Amygdala (tissue), 56 donors: ENCODE results near the gene TBATA.

ENCODE experiments used
- DNase-seq, 56 donors: peaks; one replicate each; lab custom pipeline; 2025; lab: John Stamatoyannopoulos, UW

TBATA gene

DNA sequence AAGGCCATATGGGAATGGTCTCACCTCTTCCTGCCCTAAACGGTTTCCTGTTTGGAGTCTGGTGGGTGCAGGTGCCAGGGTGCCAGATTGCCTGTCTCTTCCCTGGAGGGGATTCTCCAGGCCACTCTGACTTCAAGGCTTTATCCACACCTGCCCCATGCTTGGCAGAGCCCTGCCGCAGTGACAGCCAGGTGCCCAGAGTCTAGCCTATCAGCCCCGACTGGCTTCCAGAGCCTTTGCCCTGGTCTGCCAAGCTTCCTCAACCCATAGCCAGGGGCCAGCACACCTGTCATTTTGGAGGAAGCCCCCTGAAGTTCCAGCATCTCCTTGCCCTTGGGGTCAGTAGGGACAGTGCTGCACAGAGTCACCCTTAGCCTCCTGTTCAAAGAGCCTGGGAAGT lies 21.6 kb downstream of the TBATA start:
- no peak for DNase-seq

GRCh38 chr10:70762441-70763175 lies 22.6 kb downstream of the TBATA start:
- no peak for DNase-seq

DNA sequence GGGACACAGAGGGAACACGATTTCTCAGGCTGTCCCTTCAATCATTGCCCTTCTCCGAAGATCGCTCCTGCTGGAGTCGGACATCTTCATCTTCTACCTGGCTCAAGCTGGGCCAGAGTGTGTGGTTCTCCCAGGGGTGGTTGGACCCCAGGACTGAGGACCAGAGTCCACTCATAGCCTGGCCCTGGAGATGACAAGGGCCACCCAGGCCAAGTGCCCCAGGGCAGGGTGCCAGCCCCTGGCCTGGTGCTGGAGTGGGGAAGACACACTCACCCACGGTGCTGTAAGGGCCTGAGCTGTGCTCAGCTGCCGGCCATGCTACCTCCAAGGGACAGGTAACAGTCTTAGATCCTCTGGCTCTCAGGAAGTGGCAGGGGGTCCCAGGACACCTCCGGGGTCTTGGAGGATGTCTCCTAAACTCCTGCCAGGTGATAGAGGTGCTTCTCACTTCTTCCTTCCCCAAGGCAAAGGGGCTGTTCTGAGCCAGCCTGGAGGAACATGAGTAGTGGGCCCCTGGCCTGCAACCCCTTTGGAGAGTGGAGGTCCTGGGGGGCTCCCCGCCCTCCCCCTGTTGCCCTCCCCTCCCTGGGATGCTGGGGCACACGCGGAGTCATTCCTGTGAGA lies 23.3 kb downstream of the TBATA start:
- DNase-seq: no peak

GRCh38 chr10:70761031-70761601 lies 24.1 kb downstream of the TBATA start:
- DNase-seq: peak in 2 of 56 donors; percentile 3 to 22

GRCh38 chr10:70760271-70760787 lies 24.8 kb downstream of the TBATA start:
- no peak for DNase-seq

DNA sequence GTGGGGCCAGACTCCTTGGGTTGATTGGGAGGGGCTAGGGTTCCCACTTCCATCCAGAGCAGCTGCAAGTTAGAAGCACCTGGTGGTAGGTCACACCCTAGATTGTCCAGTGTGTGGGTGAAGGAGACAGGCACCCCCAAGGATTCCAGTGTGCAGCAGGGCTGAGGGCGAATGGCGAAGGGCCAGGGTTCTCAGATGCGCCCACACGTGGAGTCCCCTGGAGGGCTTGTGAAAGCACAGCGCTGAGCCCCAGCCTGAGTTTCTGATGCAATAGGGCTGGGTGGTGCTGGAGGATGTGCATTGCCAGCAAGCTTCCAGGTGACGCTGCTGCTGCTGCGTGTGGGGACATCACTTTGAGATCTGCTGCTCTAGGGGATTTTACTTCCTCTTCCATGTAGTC lies 25.4 kb downstream of the TBATA start:
- DNase-seq: no peak

DNA sequence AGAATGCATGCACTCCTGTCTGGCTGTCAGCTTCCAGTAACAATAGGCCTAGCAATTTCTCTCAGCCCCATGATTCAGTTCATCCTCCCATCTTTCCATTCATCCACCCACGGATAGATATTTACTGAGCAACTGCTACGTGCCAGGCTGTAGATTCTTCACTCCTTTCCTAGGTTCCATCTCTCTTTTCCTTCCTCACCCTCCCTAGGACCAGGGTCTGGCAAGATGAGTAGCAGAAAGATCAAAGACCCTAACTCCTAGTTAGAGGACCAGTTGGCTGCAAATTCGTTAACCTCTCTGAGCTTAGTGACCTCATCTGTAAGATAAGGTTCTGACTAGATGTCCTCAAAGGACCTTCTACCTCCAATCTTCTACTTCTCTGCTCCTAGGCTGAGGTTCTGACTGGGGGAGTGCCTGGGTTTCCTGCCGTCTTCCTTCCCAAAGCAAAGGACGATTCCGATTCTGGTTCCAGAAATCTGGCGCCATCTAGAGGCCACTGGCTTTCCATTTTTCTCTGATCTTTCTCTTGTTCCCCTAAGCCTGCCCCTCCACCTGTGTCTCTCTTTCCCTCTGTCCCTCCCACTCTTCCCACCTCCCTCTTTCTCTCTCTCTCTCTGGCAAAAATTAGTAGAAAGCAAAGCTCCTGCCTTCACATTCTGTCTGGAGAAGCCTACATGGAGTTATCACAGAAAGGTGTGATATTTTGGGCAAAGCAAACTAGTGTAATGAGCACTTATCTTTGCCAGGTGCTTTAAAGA lies 26.2 kb downstream of the TBATA start:
- DNase-seq: peak in 50 of 56 donors; percentile 6 to 88 (median 46)

- DNase-seq: no peak
Measured at GRCh38 chr10:70757856-70758255, 27.3 kb downstream of the TBATA start.

- DNase-seq: no peak
Measured at GRCh38 chr10:70756700-70757360, 28.3 kb downstream of the TBATA start.

DNA sequence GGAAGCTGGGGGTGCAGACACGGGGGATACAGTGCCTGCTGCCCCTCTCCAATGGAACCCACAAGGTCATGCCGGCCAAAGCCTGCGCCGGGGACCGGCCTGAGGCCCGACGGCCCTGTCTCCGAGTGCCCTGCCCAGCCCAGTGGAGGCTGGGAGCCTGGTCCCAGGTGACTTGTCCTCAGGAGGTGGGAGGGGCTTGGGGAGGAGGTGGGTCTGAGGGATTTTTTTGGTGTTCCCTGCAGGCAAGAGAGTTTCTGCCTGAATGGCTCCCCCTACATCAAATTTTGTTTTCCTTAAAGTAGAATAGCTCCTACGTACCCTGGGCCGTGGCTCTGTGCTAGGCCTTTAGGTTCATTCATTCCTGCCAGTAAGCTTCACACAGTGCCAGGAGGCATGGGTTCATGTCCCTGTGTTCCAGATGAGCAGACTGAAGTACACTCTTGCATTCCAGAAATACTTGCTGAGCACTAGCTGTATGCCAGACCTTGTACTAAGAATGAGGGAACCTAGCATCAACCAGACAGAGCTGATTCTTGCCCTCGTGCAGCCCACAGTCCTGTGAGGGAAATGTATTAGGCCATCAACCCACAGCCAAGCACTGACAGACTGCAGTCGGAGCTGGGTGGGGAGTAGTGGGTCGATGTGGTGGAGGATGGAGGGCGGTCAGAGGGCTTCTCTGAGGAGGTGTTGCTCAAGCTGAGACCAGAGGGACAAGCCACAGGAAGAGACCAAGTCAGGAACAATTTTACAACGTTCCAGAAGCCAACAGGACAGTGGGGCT lies 31.1 kb downstream of the TBATA start:
- no peak for DNase-seq

DNA sequence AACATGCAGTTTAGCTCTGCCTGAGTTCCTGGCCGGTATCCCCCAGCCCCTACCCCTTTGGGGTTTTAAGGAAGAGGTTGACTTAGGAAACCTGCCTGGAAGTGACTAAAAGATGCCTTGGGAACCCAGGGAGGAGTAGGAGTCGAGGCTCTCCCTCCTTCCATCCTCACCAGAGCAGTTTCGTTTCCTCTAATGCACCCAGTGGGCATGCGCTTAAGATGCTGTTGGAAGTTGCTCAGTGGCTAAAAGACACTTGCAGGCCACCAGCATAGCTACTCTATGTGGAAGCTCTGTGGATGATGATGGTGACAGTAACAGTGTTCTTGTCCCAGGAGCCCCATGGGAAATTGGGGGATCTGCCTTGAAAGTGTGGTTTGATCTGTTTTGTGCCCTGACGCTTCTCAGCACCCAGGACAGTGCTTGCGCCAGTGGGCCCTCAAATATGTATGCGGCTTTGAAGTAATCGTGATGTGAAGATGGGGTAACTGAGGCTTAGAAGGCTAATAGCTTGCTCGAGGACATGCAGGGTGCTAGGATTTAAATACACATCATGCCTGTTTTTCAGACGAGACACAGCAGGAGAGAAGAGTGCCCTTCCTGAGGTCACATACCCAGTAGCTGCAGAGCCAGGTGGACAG lies 32.0 kb downstream of the TBATA start:
- peak in 3 of 56 donors; percentile 3 to 24 (median 18) for DNase-seq

DNA sequence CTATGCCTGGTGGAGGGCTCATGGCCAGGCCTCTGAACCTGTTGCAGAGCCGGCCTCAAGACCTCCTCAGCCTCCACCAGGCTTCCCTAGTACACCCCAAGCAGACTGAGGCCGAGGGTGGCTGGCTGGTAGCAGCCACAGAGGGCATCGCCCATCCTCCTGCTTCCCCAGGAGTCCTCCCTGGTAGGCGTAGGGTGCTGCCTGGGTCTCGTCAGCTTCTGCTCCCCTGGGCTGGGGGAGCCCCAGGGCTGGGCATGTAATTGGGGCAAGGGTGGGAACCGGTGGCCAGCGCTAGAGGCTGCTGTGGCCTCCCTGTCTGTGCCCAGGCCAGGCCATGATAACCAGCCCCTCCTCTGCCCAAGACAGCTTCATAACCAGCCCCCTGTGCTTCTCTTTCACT lies 32.6 kb downstream of the TBATA start:
- no peak for DNase-seq

DNA sequence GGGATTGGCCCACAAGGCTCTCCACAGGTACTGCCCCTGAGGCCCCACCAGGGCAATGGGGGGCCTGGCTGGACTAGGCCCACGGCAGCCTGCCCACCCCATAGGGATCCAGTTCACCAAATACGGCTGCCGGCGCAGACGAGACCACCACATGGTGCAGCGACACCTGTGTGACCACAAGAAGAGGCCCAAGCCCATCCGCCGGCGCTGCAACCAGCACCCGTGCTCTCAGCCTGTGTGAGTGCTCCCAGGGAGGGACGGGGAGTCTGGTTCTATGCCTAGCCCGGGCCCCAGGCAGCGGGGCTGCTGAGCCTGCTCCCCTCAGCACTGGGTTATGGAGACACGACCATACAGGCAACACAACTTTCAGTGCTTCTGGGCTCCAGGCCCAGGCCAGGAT lies 33.2 kb downstream of the TBATA start:
- DNase-seq: no peak

DNA sequence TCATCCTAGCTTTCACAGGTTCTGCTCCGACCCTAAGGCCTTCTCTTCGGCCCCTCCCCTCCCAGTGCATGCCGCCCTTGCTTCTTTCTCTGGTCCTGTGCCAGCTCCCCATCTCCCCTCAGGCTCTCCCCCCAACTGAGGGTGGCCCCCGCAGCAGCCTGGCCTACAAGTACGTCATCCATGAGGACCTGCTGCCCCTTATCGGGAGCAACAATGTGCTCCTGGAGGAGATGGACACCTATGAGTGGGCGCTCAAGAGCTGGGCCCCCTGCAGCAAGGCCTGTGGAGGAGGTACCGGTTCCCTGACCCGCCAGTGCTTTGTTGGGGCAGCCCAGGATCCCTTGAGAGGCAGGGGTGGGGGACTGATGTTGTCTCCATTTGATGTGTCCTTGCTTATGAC lies 33.8 kb downstream of the TBATA start:
- no peak for DNase-seq

- no peak for DNase-seq
Measured at GRCh38 chr10:70750156-70750703, 34.9 kb downstream of the TBATA start.

GRCh38 chr10:70749756-70750155 lies 35.4 kb downstream of the TBATA start:
- no peak for DNase-seq

DNA sequence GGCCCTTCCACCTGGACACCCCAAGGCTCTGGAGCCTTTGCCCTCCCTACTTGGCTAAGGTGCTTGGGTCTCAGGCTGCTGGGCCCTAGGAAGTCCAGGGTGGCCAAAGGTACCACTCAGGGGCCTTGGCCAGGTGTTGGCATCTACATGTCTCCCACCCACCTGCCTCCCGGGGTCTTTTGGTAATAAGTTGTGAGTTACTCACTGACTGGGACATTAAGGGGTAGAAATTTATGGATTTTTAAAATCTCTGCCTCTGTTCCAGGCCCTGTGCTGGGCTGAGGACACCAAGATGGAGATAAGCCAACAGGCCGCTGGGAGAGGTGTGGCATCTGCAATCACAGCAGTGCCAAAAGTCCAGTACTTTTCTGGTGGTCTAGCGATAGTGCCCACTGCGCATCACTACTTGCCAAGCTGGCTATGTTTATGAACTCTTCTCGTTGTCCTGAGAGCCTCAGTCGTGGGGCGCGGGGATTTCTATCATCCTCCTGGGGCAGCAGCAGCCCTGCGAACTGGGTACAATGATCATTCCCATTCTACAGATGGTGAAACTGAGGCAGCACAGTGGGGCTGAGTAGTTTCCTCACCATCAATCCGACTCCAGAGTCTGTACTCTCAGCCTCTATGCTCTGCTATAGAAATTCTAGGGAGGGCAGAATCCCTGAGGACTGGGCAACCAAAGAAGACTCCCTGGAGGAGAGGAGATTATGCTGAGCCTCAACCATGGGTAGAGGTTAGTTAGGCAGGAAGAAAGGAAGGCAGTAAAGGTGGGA lies 36.2 kb downstream of the TBATA start:
- DNase-seq: no peak

DNA sequence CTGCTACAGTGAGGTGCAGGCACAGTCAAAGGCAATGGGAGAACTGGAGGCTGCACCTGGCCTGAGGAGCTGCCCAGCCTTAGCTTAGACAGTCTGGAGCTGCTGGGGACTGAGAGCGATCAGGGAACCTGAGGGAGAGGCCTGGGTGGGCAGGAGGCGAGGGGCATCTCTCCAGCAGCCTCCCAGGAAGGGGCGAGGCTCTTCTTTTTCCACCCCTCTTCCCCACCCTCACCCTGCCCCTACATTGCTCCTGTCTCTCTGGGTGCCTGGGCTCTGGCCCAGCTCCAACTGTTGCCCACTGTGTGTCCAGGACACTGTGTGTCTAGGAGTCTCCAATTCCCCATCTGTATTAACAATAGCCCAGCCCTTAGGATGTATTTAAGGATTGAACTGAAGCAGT lies 36.9 kb downstream of the TBATA start:
- no peak for DNase-seq
